Purkinje cell (primary cell): Measurements from ENCODE around the gene LY6G6D. TPM values are rescaled to one million over a fixed set of nuclear protein-coding genes. Genes with fewer than 3 reads are reported as not detected.

ENCODE experiments used
- polyA plus RNA-seq: library from polyadenylated mRNA; unstranded; fragments of >200 nt; fragmentation: Nextera tagmentation; gene quantifications from 2 replicates; pipeline ENCODE4 v1.2.1, GENCODE V29; 2014

Gene LY6G6D
- polyA plus RNA-seq, 1 donor from 2014 or later, result not detected

Other genes with a start within 250 kb of the LY6G6D start
- gene MICB, start 217.2 kb upstream of the LY6G6D start, polyA plus RNA-seq, result not detected in 2 replicates
- gene MCCD1, start 186.4 kb upstream of the LY6G6D start, polyA plus RNA-seq, result not detected in 2 replicates
- gene DDX39B, start 173.3 kb upstream of the LY6G6D start, polyA plus RNA-seq, result 76.0 and 88.5 TPM in 2 replicates
- gene ATP6V1G2, start 168.7 kb upstream of the LY6G6D start, polyA plus RNA-seq, result 154 and 211 TPM in 2 replicates
- 0.62 and 0.75 TPM in 2 replicates for gene NFKBIL1, start 167.7 kb upstream of the LY6G6D start, polyA plus RNA-seq
- gene LTA, start 143.1 kb upstream of the LY6G6D start, polyA plus RNA-seq, result not detected in 2 replicates
- gene TNF, start 139.8 kb upstream of the LY6G6D start, polyA plus RNA-seq, result not detected in 2 replicates
- not detected in 2 replicates for gene LTB, start 132.9 kb upstream of the LY6G6D start, polyA plus RNA-seq
- not detected in 2 replicates for gene LST1, start 129.1 kb upstream of the LY6G6D start, polyA plus RNA-seq
- not detected in 2 replicates for gene NCR3, start 122.3 kb upstream of the LY6G6D start, polyA plus RNA-seq
- 2.7 TPM in 1 of 2 replicates, not detected in the other for gene AIF1, start 100.1 kb upstream of the LY6G6D start, polyA plus RNA-seq
- gene PRRC2A, start 94.6 kb upstream of the LY6G6D start, polyA plus RNA-seq, result 3.7 and 3.8 TPM in 2 replicates
- gene BAG6, start 62.7 kb upstream of the LY6G6D start, polyA plus RNA-seq, result 16.0 and 30.8 TPM in 2 replicates
- 1.8 and 2.4 TPM in 2 replicates for gene APOM, start 59.5 kb upstream of the LY6G6D start, polyA plus RNA-seq
- 0.39 and 1.3 TPM in 2 replicates for gene C6orf47, start 54.6 kb upstream of the LY6G6D start, polyA plus RNA-seq
- 3.1 and 4.2 TPM in 2 replicates for gene GPANK1, start 50.4 kb upstream of the LY6G6D start, polyA plus RNA-seq
- 299 and 301 TPM in 2 replicates for gene CSNK2B, start 49.3 kb upstream of the LY6G6D start, polyA plus RNA-seq
- gene LY6G5B, start 45.4 kb upstream of the LY6G6D start, polyA plus RNA-seq, result 0.24 and 1.8 TPM in 2 replicates
- gene LY6G5C, start 34.3 kb upstream of the LY6G6D start, polyA plus RNA-seq, result 0.29 and 2.4 TPM in 2 replicates
- gene ABHD16A, start 12.0 kb upstream of the LY6G6D start, polyA plus RNA-seq, result 67.3 and 71.0 TPM in 2 replicates
- gene LY6G6F, start 8.5 kb upstream of the LY6G6D start, polyA plus RNA-seq, result not detected in 2 replicates
- not detected in 2 replicates for gene LY6G6C, start 6.4 kb downstream of the LY6G6D start, polyA plus RNA-seq
- gene MPIG6B, start 8.0 kb downstream of the LY6G6D start, polyA plus RNA-seq, result not detected in 2 replicates
- gene DDAH2, start 14.0 kb downstream of the LY6G6D start, polyA plus RNA-seq, result 2.6 and 7.7 TPM in 2 replicates
- gene CLIC1, start 21.2 kb downstream of the LY6G6D start, polyA plus RNA-seq, result 1.2 and 1.3 TPM in 2 replicates
- gene MSH5, start 24.7 kb downstream of the LY6G6D start, polyA plus RNA-seq, result not detected in 2 replicates
- gene SAPCD1, start 47.3 kb downstream of the LY6G6D start, polyA plus RNA-seq, result not detected in 2 replicates
- gene VWA7, start 62.0 kb downstream of the LY6G6D start, polyA plus RNA-seq, result 3.1 TPM in 1 of 2 replicates, not detected in the other
- gene VARS1, start 80.4 kb downstream of the LY6G6D start, polyA plus RNA-seq, result 5.9 and 6.1 TPM in 2 replicates
- gene LSM2, start 91.6 kb downstream of the LY6G6D start, polyA plus RNA-seq, result 26.3 and 31.0 TPM in 2 replicates
- gene HSPA1L, start 99.9 kb downstream of the LY6G6D start, polyA plus RNA-seq, result 0.76 and 1.6 TPM in 2 replicates
- 3.4 and 5.1 TPM in 2 replicates for gene HSPA1A, start 100.2 kb downstream of the LY6G6D start, polyA plus RNA-seq
- gene HSPA1B, start 112.4 kb downstream of the LY6G6D start, polyA plus RNA-seq, result 0.20 and 1.7 TPM in 2 replicates
- gene NEU1, start 147.5 kb downstream of the LY6G6D start, polyA plus RNA-seq, result 15.2 and 16.1 TPM in 2 replicates
- not detected in 2 replicates for gene SLC44A4, start 163.6 kb downstream of the LY6G6D start, polyA plus RNA-seq
- gene EHMT2, start 182.3 kb downstream of the LY6G6D start, polyA plus RNA-seq, result 5.9 and 11.4 TPM in 2 replicates
- gene ZBTB12, start 186.7 kb downstream of the LY6G6D start, polyA plus RNA-seq, result not detected in 2 replicates
- 1.2 TPM in 1 of 2 replicates, not detected in the other for gene C2, start 212.4 kb downstream of the LY6G6D start, polyA plus RNA-seq
- 0.34 TPM in 1 of 2 replicates, not detected in the other for gene CFB, start 230.7 kb downstream of the LY6G6D start, polyA plus RNA-seq
- 18.1 and 30.7 TPM in 2 replicates for gene NELFE, start 243.6 kb downstream of the LY6G6D start, polyA plus RNA-seq
- gene SKIC2, start 243.8 kb downstream of the LY6G6D start, polyA plus RNA-seq, result 8.0 and 11.7 TPM in 2 replicates